H1 (cell line): ENCODE measurements around the gene KLK4. TPM values are rescaled to one million over a fixed set of nuclear protein-coding genes. Genes with fewer than 3 reads are reported as not detected.

Experiments
- CTCF ChIA-PET: fragments of 300-600 bp; sonication (Branson Sonifier 250); formaldehyde crosslinking; loops from one replicate; lab custom pipeline; 2021; ENCODE audit not compliant: partially characterized antibody; lab: Charles Lee
- POLR2A ChIA-PET: fragments of 300-600 bp; sonication (Branson Sonifier 250); formaldehyde crosslinking; loops from one replicate; lab custom pipeline; 2021; ENCODE audit warnings: inconsistent platforms; ENCODE audit not compliant: partially characterized antibody; lab: Charles Lee
- DNase-seq, 2 experiments: peaks; one replicate each; pipeline versions ENCODE4 v3.0.0 to v3.0.0-alpha.2; 2010 to 2022; ENCODE audit warnings: low spot score in 2 of 2, low read depth in 1 of 2, mixed read lengths in 1 of 2
- FAIRE-seq: peaks from 2 replicates; lab custom pipeline; 2011; peaks lifted over from hg19 to GRCh38; lab: Jason Lieb, UNC
- H2AFZ ChIP-seq: 2 replicates; pipeline ENCODE4 v1.8.1; 2012; ENCODE audit warnings: low read length, inconsistent platforms
- H2AK5ac ChIP-seq: 2 replicates; pipeline ENCODE4 v1.6.1; 2013; ENCODE audit warnings: low read depth, low read length
- H2BK120ac ChIP-seq: replicated peaks from 2 replicates; pipeline ENCODE3; 2013; ENCODE audit warnings: low read depth, low read length, inconsistent platforms
- H2BK12ac ChIP-seq: 2 replicates; pipeline ENCODE4 v1.6.1; 2013; ENCODE audit warnings: low read depth, low read length
- H2BK15ac ChIP-seq: 2 replicates; pipeline ENCODE4 v1.6.1; 2013; ENCODE audit warnings: low read length
- H2BK20ac ChIP-seq: 2 replicates; pipeline ENCODE4 v1.6.1; 2013; ENCODE audit warnings: low read length
- H2BK5ac ChIP-seq: 2 replicates; pipeline ENCODE4 v1.6.1; 2013; ENCODE audit warnings: low read depth, low read length
- H3K14ac ChIP-seq: 2 replicates; pipeline ENCODE4 v1.6.1; 2013; ENCODE audit warnings: inconsistent platforms; ENCODE audit not compliant: insufficient read length
- H3K18ac ChIP-seq: 2 replicates; pipeline ENCODE4 v1.6.1; 2013; ENCODE audit warnings: low read length; ENCODE audit errors: extremely low read depth
- H3K23ac ChIP-seq: 2 replicates; pipeline ENCODE4 v1.6.1; 2013; ENCODE audit warnings: inconsistent platforms; ENCODE audit not compliant: insufficient read length
- H3K23me2 ChIP-seq: 2 replicates; pipeline ENCODE4 v1.6.1; 2013; ENCODE audit warnings: low read depth, low read length
- H3K27ac ChIP-seq: 2 replicates; pipeline ENCODE4 v1.6.1; 2011; ENCODE audit warnings: low read depth, low read length, inconsistent platforms
- H3K27me3 ChIP-seq, 4 experiments: replicated peaks in 1 of 4; 1 replicate in 1 of 4; 2 replicates in 3 of 4; pipeline versions ENCODE4 v1.6.1 to v1.8.1; 2011 to 2013; ENCODE audit warnings: low read length in 3 of 4, mild to moderate bottlenecking in 3 of 4, inconsistent platforms in 2 of 4, mixed read lengths in 2 of 4, moderate library complexity in 1 of 4; ENCODE audit not compliant: control insufficient read depth in 3 of 4, insufficient read depth in 3 of 4; ENCODE audit errors: extremely low read depth in 1 of 4
- H3K36me3 ChIP-seq, 4 experiments: 2 replicates each; pipeline versions ENCODE4 v1.6.1 to v1.8.1; 2011 to 2013; ENCODE audit warnings: mild to moderate bottlenecking in 4 of 4, low read length in 3 of 4, moderate library complexity in 2 of 4, control low read depth in 1 of 4, inconsistent platforms in 1 of 4; ENCODE audit not compliant: insufficient read depth in 4 of 4, control insufficient read depth in 2 of 4
- H3K4ac ChIP-seq: replicated peaks from 2 replicates; pipeline ENCODE3; 2013; ENCODE audit warnings: low read length, low read depth, mixed read lengths, inconsistent platforms; ENCODE audit not compliant: insufficient read length
- H3K4me1 ChIP-seq, 4 experiments: replicated peaks in 1 of 4; 1 replicate in 1 of 4; 2 replicates in 3 of 4; pipeline versions ENCODE4 v1.6.1 to v1.8.1; 2011 to 2013; ENCODE audit warnings: low read length in 3 of 4, inconsistent platforms in 2 of 4, mixed read lengths in 1 of 4; ENCODE audit not compliant: insufficient read depth in 4 of 4, control insufficient read depth in 3 of 4
- H3K4me2 ChIP-seq, 2 experiments: 2 replicates each; pipeline versions ENCODE4 v1.6.1 to v1.8.1; 2011 to 2013; ENCODE audit warnings: low read depth in 2 of 2, low read length in 2 of 2, control low read depth in 1 of 2, inconsistent platforms in 1 of 2, mild to moderate bottlenecking in 1 of 2; ENCODE audit not compliant: insufficient read depth in 1 of 2
- H3K4me3 ChIP-seq, 4 experiments: fragments of 200-600, 300-600 bp in 1 of 4; sonication (generic), shearing (Covaris generic), sonication (Bioruptor Twin) in 1 of 4; 2 replicates each; pipeline versions ENCODE4 v1.5.1 to v1.8.1; 2011 to 2016; ENCODE audit warnings: low read length in 4 of 4, low read depth in 3 of 4, control low read depth in 2 of 4, inconsistent platforms in 2 of 4, mild to moderate bottlenecking in 2 of 4, mixed read lengths in 1 of 4, moderate library complexity in 1 of 4; ENCODE audit not compliant: insufficient read depth in 2 of 4; ENCODE audit errors: extremely low read depth in 1 of 4
- H3K56ac ChIP-seq: replicated peaks from 2 replicates; pipeline ENCODE3; 2013; ENCODE audit warnings: low read depth, mild to moderate bottlenecking, mixed read lengths, low read length, inconsistent platforms; ENCODE audit not compliant: insufficient read length
- H3K79me1 ChIP-seq: 2 replicates; pipeline ENCODE4 v1.6.1; 2013; ENCODE audit warnings: low read depth, low read length, control low read depth
- H3K79me2 ChIP-seq, 2 experiments: 2 replicates each; pipeline versions ENCODE4 v1.6.1 to v1.8.1; 2012 to 2013; ENCODE audit warnings: low read length in 2 of 2, mild to moderate bottlenecking in 2 of 2, inconsistent platforms in 1 of 2; ENCODE audit not compliant: insufficient read depth in 2 of 2, control insufficient read depth in 1 of 2
- H3K9ac ChIP-seq, 4 experiments: replicated peaks in 1 of 4; 1 replicate in 1 of 4; 2 replicates in 3 of 4; pipeline versions ENCODE4 v1.6.1 to v1.8.1; 2011 to 2013; ENCODE audit warnings: low read depth in 3 of 4, low read length in 3 of 4, control low read depth in 2 of 4, mild to moderate bottlenecking in 2 of 4, moderate library complexity in 2 of 4, inconsistent platforms in 1 of 4; ENCODE audit errors: extremely low read depth in 1 of 4
- H3K9me3 ChIP-seq, 2 experiments: 2 replicates each; pipeline versions ENCODE4 v1.6.1 to v1.8.1; 2012 to 2013; ENCODE audit warnings: mild to moderate bottlenecking in 2 of 2, moderate library complexity in 2 of 2, control low read depth in 1 of 2, inconsistent platforms in 1 of 2, low read depth in 1 of 2, low read length in 1 of 2, mixed read lengths in 1 of 2; ENCODE audit not compliant: insufficient read depth in 2 of 2
- H4K20me1 ChIP-seq, 2 experiments: replicated peaks in 1 of 2; 2 replicates each; pipeline versions ENCODE3 to v1.8.1; 2011 to 2013; ENCODE audit warnings: inconsistent platforms in 2 of 2, low read length in 2 of 2, mild to moderate bottlenecking in 1 of 2; ENCODE audit not compliant: insufficient read depth in 2 of 2, control insufficient read depth in 1 of 2
- H4K5ac ChIP-seq: 2 replicates; pipeline ENCODE4 v1.6.1; 2013; ENCODE audit warnings: low read length, low read depth, mixed read lengths, inconsistent platforms; ENCODE audit not compliant: insufficient read length
- H4K8ac ChIP-seq: 2 replicates; pipeline ENCODE4 v1.8.0; 2013; ENCODE audit warnings: mild to moderate bottlenecking, moderate library complexity, low read length, inconsistent platforms; ENCODE audit not compliant: insufficient read depth; ENCODE audit errors: extremely low read depth
- H4K91ac ChIP-seq: replicated peaks from 2 replicates; pipeline ENCODE3; 2013; ENCODE audit warnings: low read length, mixed read lengths, inconsistent platforms; ENCODE audit not compliant: insufficient read length
- CHD2 ChIP-seq: IDR thresholded peaks from 2 replicates; pipeline ENCODE4 v1.6.1; 2012; ENCODE audit warnings: low read length, improper control_type of control experiment
- EZH2 ChIP-seq: fragments of 200-600 bp; sonication (generic); IDR thresholded peaks from 2 replicates; pipeline ENCODE4 v1.7.1; 2012; ENCODE audit warnings: low read depth, mild to moderate bottlenecking, moderate library complexity, low read length, inconsistent platforms; ENCODE audit not compliant: severe bottlenecking
- GTF2F1 ChIP-seq: IDR thresholded peaks from 2 replicates; pipeline ENCODE4 v1.6.1; 2012; ENCODE audit warnings: low read depth, low read length, improper control_type of control experiment, borderline replicate concordance
- MAFK ChIP-seq: IDR thresholded peaks from 2 replicates; pipeline ENCODE4 v1.6.1; 2012; ENCODE audit warnings: low read depth, mild to moderate bottlenecking, improper control_type of control experiment, low read length
- YY1 ChIP-seq: IDR thresholded peaks from 2 replicates; pipeline ENCODE4 v1.6.1; 2011; ENCODE audit warnings: low read depth, mild to moderate bottlenecking, low read length
- WGBS, 2 experiments: shearing (Covaris generic) in 1 of 2; methylation state at CpG; one replicate each; pipeline versions ENCODE4 v1.1.6 to v1.1.7; 2013 to 2015; ENCODE audit warnings: low lambda C conversion rate in 2 of 2, mixed read lengths in 2 of 2, inconsistent platforms in 1 of 2, low coverage in 1 of 2, missing lambda C conversion rate in 1 of 2; ENCODE audit not compliant: insufficient replicate concordance in 2 of 2, insufficient coverage in 1 of 2, insufficient read length in 1 of 2; ENCODE audit errors: extremely low coverage in 1 of 2, missing lambda C conversion rate in 1 of 2; 5-methylcytosine and 5-hydroxymethylcytosine counted together
- polyA plus RNA-seq, 7 experiments: library from polyadenylated mRNA; depleted of rRNA in 3 of 7; stranded (reverse) in 5 of 7; unstranded in 2 of 7; fragments of >200 nt in 5 of 7; fragments of 200-250 nt in 2 of 7; gene quantifications; 1 replicate in 5 of 7; 2 replicates in 1 of 7; 4 replicates in 1 of 7; pipeline versions ENCODE4 v1.2.1 to v1.2.3, GENCODE V29; 2011 to 2013; ENCODE audit warnings: missing spikeins in 2 of 7, mixed read lengths in 2 of 7
- total RNA-seq: library from RNA; stranded (reverse); fragmentation: NEBNext Ultra II Directional; extraction: Animal tissue kit (Norgen Biotek cat#: 25700); gene quantifications from 2 replicates; pipeline ENCODE4 v1.2.1, GENCODE V29; 2021
- TF ChIP-seq, protein P1 (sequence below): IDR thresholded peaks from 2 replicates; pipeline ENCODE4 v1.6.1; 2011; ENCODE audit warnings: low read depth, mild to moderate bottlenecking, low read length; ENCODE audit not compliant: insufficient read depth
- TF ChIP-seq, protein P2 (sequence below): IDR thresholded peaks from 2 replicates; pipeline ENCODE4 v1.6.1; 2012; ENCODE audit warnings: inconsistent platforms

Gene KLK4
- total and polyA plus RNA-seq, 2 of the 8 experiments (the other 6 are each of a cell fraction or from before 2014, with no cell fraction given), result 0.44 TPM; not detected in 1

DNA sequence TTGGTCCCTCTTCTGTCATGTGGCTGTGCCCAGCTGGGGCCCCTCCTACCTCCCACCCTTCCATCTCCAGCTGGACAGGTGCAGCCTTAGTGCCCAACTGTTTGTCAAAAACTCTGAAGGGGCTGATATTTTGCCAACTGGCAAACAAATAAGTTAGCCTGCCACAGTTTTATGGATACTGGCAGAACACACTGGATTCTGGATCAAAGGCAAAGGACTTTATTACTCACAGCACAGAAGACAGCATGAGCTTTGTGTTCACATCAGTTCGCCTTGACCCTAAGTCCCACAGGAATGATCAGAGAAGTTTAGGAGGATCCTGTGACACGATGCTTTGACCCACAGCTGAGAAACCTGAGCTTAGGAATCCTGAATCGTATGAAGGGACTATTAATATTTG lies 21.6 kb downstream of the KLK4 start:
- no peak overlapping the region for H3K4me3 ChIP-seq
- H2BK120ac ChIP-seq, result no peak overlapping the region
- no peak overlapping the region for H2BK5ac ChIP-seq
- no peak overlapping the region for H2BK12ac ChIP-seq
- ChIA-PET CTCF (interaction anchor here (0.6 to 1.6 kb wide), 3 partner anchors 92 to 207 kb away, joined by 3 to 6 read pairs (median 3); no protein-coding TSS in a partner anchor), POLR2A (interaction anchor here (1.6 kb wide), 1 partner anchor 86 kb away, joined by 5 read pairs; no protein-coding TSS in a partner anchor)
- H3K79me1 ChIP-seq, result no peaks in the 10 kb centered on the region
- no peaks in the 10 kb centered on the region for H4K20me1 ChIP-seq
- TF ChIP-seq MAFK (no peak), YY1 (no peak), EZH2 (no peak), GTF2F1 (no peak), CHD2 (no peak)
- TF ChIP-seq, protein P1, sequence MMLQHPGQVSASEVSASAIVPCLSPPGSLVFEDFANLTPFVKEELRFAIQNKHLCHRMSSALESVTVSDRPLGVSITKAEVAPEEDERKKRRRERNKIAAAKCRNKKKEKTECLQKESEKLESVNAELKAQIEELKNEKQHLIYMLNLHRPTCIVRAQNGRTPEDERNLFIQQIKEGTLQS, result no peak
- TF ChIP-seq, protein P2, sequence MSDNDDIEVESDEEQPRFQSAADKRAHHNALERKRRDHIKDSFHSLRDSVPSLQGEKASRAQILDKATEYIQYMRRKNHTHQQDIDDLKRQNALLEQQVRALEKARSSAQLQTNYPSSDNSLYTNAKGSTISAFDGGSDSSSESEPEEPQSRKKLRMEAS, result no peak
- H3K4me1 ChIP-seq, result no peaks in the 10 kb centered on the region
- no peak overlapping the region for H2AK5ac ChIP-seq
- H3K23ac ChIP-seq, result no peak overlapping the region
- no peak overlapping the region for H3K14ac ChIP-seq
- H3K79me2 ChIP-seq, result no peaks in the 10 kb centered on the region
- H4K8ac ChIP-seq, result no peak overlapping the region
- no peak overlapping the region for H3K4me2 ChIP-seq
- no peak overlapping the region for H3K27ac ChIP-seq
- H3K27me3 ChIP-seq, result peaks cover 0 to 4% (median 3%) of the 10 kb centered on the region in 4 experiments; a peak in 2 of 7 replicates
- H3K56ac ChIP-seq, result no peak overlapping the region
- WGBS, 2 experiments, result 67% methylated on average over 3 of the region's 3 CpGs; no CpG with 5 or more reads in 1 of the 2 experiments
- H3K4ac ChIP-seq, result no peak overlapping the region
- H3K9me3 ChIP-seq, result peaks cover 18 to 26% of the 10 kb centered on the region in 2 experiments
- no peak overlapping the region for H4K5ac ChIP-seq
- H2BK20ac ChIP-seq, result no peak overlapping the region
- H3K18ac ChIP-seq, result no peak overlapping the region
- FAIRE-seq (no peak), DNase-seq (no peak)
- no peaks in the 10 kb centered on the region; the same call in 1 of the 2 replicates for H3K23me2 ChIP-seq
- H2AFZ ChIP-seq, result no peak overlapping the region
- no peak overlapping the region for H3K9ac ChIP-seq
- no peak overlapping the region for H2BK15ac ChIP-seq
- H3K36me3 ChIP-seq, result no peaks in the 10 kb centered on the region
- no peak overlapping the region for H4K91ac ChIP-seq
